DOHH2 (cell line): ENCODE measurements around the gene AFF4.

ENCODE experiments used
- H3F3A ChIP-seq: fragments of 200-600 bp; sonication (generic), shearing (Covaris generic); 2 replicates; pipeline ENCODE4 v1.6.0; 2016; ENCODE audit warnings: antibody characterized with exemption, mild to moderate bottlenecking; ENCODE audit not compliant: control insufficient read depth, insufficient read depth
- H3K27ac ChIP-seq: fragments of 200-600 bp; sonication (generic); 2 replicates; pipeline ENCODE4 v1.5.1; 2014; ENCODE audit warnings: low read depth, mild to moderate bottlenecking, low read length, moderate library complexity
- H3K27me3 ChIP-seq: fragments of 200-600 bp; sonication (generic); 2 replicates; pipeline ENCODE4 v1.6.1; 2014; ENCODE audit warnings: mild to moderate bottlenecking, low read length, mixed read lengths; ENCODE audit not compliant: control insufficient read depth
- H3K36me3 ChIP-seq: fragments of 200-600 bp; sonication (generic); 2 replicates; pipeline ENCODE4 v1.6.1; 2014; ENCODE audit warnings: mild to moderate bottlenecking, low read length, moderate library complexity, mixed read lengths; ENCODE audit not compliant: control insufficient read depth
- H3K4me1 ChIP-seq: fragments of 200-600 bp; sonication (generic); 2 replicates; pipeline ENCODE4 v1.6.1; 2014; ENCODE audit warnings: mild to moderate bottlenecking, low read length, mixed read lengths; ENCODE audit not compliant: control insufficient read depth
- H3K4me2 ChIP-seq: fragments of 200-600 bp; sonication (generic); 2 replicates; pipeline ENCODE4 v1.6.0; 2014; ENCODE audit warnings: mild to moderate bottlenecking, low read length, moderate library complexity
- H3K4me3 ChIP-seq: fragments of 200-600 bp; sonication (generic); 2 replicates; pipeline ENCODE4 v1.5.1; 2014; ENCODE audit warnings: mild to moderate bottlenecking, low read length, mixed read lengths
- H3K79me2 ChIP-seq: fragments of 200-600 bp; sonication (generic); 2 replicates; pipeline ENCODE4 v1.6.1; 2014; ENCODE audit warnings: mild to moderate bottlenecking, low read length, mixed read lengths; ENCODE audit not compliant: control insufficient read depth
- H3K9me2 ChIP-seq: fragments of 200-600 bp; sonication (generic); replicated peaks from 2 replicates; pipeline ENCODE4 v1.6.1; 2014; ENCODE audit warnings: mild to moderate bottlenecking, low read length, mixed read lengths; ENCODE audit not compliant: control insufficient read depth
- H3K9me3 ChIP-seq: fragments of 200-600 bp; sonication (generic); 2 replicates; pipeline ENCODE4 v1.6.1; 2014; ENCODE audit warnings: antibody characterized with exemption, low read length, mixed read lengths; ENCODE audit not compliant: control insufficient read depth, insufficient read depth
- H4K20me1 ChIP-seq: fragments of 200-600 bp; sonication (generic); 2 replicates; pipeline ENCODE4 v1.6.0; 2014; ENCODE audit warnings: low read depth, mild to moderate bottlenecking, antibody characterized with exemption, low read length, moderate library complexity; ENCODE audit not compliant: control insufficient read depth, insufficient read depth
- CTCF ChIP-seq: fragments of 200-600 bp; sonication (generic); IDR thresholded peaks from one replicate; pipeline ENCODE4 v1.5.1; 2014; ENCODE audit warnings: antibody characterized with exemption, mild to moderate bottlenecking, low read depth, low read length; ENCODE audit not compliant: poor library complexity, severe bottlenecking
- EZH2phosphoT487 ChIP-seq: fragments of 200-600 bp; sonication (generic); IDR thresholded peaks from 2 replicates; pipeline ENCODE4 v1.6.1; 2017; ENCODE audit warnings: borderline replicate concordance, mild to moderate bottlenecking, antibody characterized with exemption, low read length, moderate library complexity, mixed read lengths

The AFF4 gene

GRCh38 chr5:132849347-132849746, 114.1 kb downstream of the AFF4 start:
- TF ChIP-seq EZH2phosphoT487 = no peak
- no peak for TF ChIP-seq CTCF
- Histone ChIP-seq H3K4me3 (no peak overlapping the region), H3K79me2 (no peaks in the 10 kb centered on the region), H3K4me1 (no peaks in the 10 kb centered on the region), H3K9me2 (no peaks in the 10 kb centered on the region), H3F3A (no peaks in the 10 kb centered on the region), H3K36me3 (no peaks in the 10 kb centered on the region), H3K27ac (no peak overlapping the region), H4K20me1 (no peaks in the 10 kb centered on the region), H3K9me3 (no peaks in the 10 kb centered on the region), H3K27me3 (0 out of 2 replicates have a peak, but pooled peaks cover 6% of the 10 kb centered on the region), H3K4me2 (no peak overlapping the region)

GRCh38 chr5:132848270-132848669, 115.2 kb downstream of the AFF4 start:
- TF ChIP-seq EZH2phosphoT487 = no peak
- TF ChIP-seq CTCF = no peak
- 0 out of 2 replicates have a peak, but pooled peaks cover 6% of the 10 kb centered on the region for H3K27me3 ChIP-seq
- H3K4me1 ChIP-seq = no peaks in the 10 kb centered on the region
- no peaks in the 10 kb centered on the region for H3F3A ChIP-seq
- H3K27ac ChIP-seq = no peak overlapping the region
- no peaks in the 10 kb centered on the region for H3K79me2 ChIP-seq
- no peaks in the 10 kb centered on the region for H3K36me3 ChIP-seq
- no peaks in the 10 kb centered on the region for H3K9me3 ChIP-seq
- H4K20me1 ChIP-seq = no peaks in the 10 kb centered on the region
- H3K9me2 ChIP-seq = no peaks in the 10 kb centered on the region
- H3K4me3 ChIP-seq = no peak overlapping the region
- no peak overlapping the region for H3K4me2 ChIP-seq

- no peaks in the 10 kb centered on the region for H3K27me3 ChIP-seq
- peaks cover 9% of the 10 kb centered on the region for H3K4me1 ChIP-seq
- no peaks in the 10 kb centered on the region for H3K79me2 ChIP-seq
- TF ChIP-seq CTCF (no peak), EZH2phosphoT487 (no peak)
- H3F3A ChIP-seq = no peaks in the 10 kb centered on the region
- H3K36me3 ChIP-seq = no peaks in the 10 kb centered on the region
- H3K27ac ChIP-seq = no peak overlapping the region
- no peak overlapping the region for H3K4me2 ChIP-seq
- no peaks in the 10 kb centered on the region for H3K9me2 ChIP-seq
- H3K9me3 ChIP-seq = no peaks in the 10 kb centered on the region
- no peak overlapping the region for H3K4me3 ChIP-seq
- no peaks in the 10 kb centered on the region for H4K20me1 ChIP-seq
These were observed 122.1 kb downstream of the AFF4 start for GRCh38 chr5:132841305-132841704.

- Histone ChIP-seq H3K4me3 (no peak overlapping the region), H3K27me3 (no peaks in the 10 kb centered on the region), H3K9me3 (no peaks in the 10 kb centered on the region), H4K20me1 (no peaks in the 10 kb centered on the region), H3K4me2 (no peak overlapping the region), H3K4me1 (peaks cover 9% of the 10 kb centered on the region), H3K79me2 (no peaks in the 10 kb centered on the region), H3F3A (no peaks in the 10 kb centered on the region), H3K27ac (no peak overlapping the region), H3K9me2 (no peaks in the 10 kb centered on the region), H3K36me3 (no peaks in the 10 kb centered on the region)
- TF ChIP-seq CTCF = no peak
- no peak for TF ChIP-seq EZH2phosphoT487
These were observed 122.5 kb downstream of the AFF4 start for GRCh38 chr5:132840896-132841295.
